Measurements from ENCODE around the gene FGB. TPM values are rescaled to one million over a fixed set of nuclear protein-coding genes. Genes with fewer than 3 reads are reported as not detected.
A peak's percentile ranks its signal among the peaks of the same experiment; 100 is the strongest.

The FGB gene
- total and polyA plus RNA-seq, 2 experiments from 2014 or later = 0.48 to 0.99 TPM

GRCh38 chr4:154559494-154560418, 3.1 kb upstream of the FGB start:
- Histone ChIP-seq H3K4me3 (no peak overlapping the region), H3K27ac (no peak overlapping the region), H3K36me3 (no peaks in the 10 kb centered on the region), H3K27me3 (no peaks in the 10 kb centered on the region), H3K9me3 (ENCODE audit: low read depth) (no peaks in the 10 kb centered on the region), H3K4me1 (ENCODE audit: low read depth) (no peaks in the 10 kb centered on the region)
- peak; percentile 49 to 66 for DNase-seq (ENCODE audit: low read depth in 1 of 2, low spot score in 1 of 2)
- peak; percentile 60 for TF ChIP-seq CTCF (IDR thresholded peaks at IDR 0.05; ENCODE audit: low read depth, low read length)

- no peak for TF ChIP-seq CTCF (IDR thresholded peaks at IDR 0.05; ENCODE audit: low read depth, low read length)
- no peaks in the 10 kb centered on the region for H3K27me3 ChIP-seq
Observed at GRCh38 chr4:154560419-154560801, 2.4 kb upstream of the FGB start.

GRCh38 chr4:154560824-154561231, 2.0 kb upstream of the FGB start:
- H3K9me3 ChIP-seq (ENCODE audit: low read depth) = no peaks in the 10 kb centered on the region
- H3K36me3 ChIP-seq = no peaks in the 10 kb centered on the region
- no peaks in the 10 kb centered on the region for H3K27me3 ChIP-seq
- no peaks in the 10 kb centered on the region for H3K4me1 ChIP-seq (ENCODE audit: low read depth)
- H3K27ac ChIP-seq = no peak overlapping the region
- no peak overlapping the region for H3K4me3 ChIP-seq
- peak in 1 of 2 donors; percentile 34 for DNase-seq (ENCODE audit: low read depth in 1 of 2, low spot score in 1 of 2)
- TF ChIP-seq CTCF (IDR thresholded peaks at IDR 0.05; ENCODE audit: low read depth, low read length) = no peak

More at GRCh38 chr4:154560419-154560801, 2.4 kb upstream of the FGB start:
- Histone ChIP-seq H3K4me1 (ENCODE audit: low read depth) (no peaks in the 10 kb centered on the region), H3K27ac (no peak overlapping the region), H3K9me3 (ENCODE audit: low read depth) (no peaks in the 10 kb centered on the region), H3K4me3 (no peak overlapping the region), H3K36me3 (no peaks in the 10 kb centered on the region)
- no peak for DNase-seq (ENCODE audit: low read depth in 1 of 2, low spot score in 1 of 2)

GRCh38 chr4:154564311-154564710, 1.5 kb downstream of the FGB start:
- H3K4me3 ChIP-seq = no peak overlapping the region
- no peak for DNase-seq (ENCODE audit: low read depth in 1 of 2, low spot score in 1 of 2)
- H3K4me1 ChIP-seq (ENCODE audit: low read depth) = no peaks in the 10 kb centered on the region
- no peak overlapping the region for H3K27ac ChIP-seq
- H3K27me3 ChIP-seq = no peaks in the 10 kb centered on the region
- no peaks in the 10 kb centered on the region for H3K36me3 ChIP-seq
- TF ChIP-seq CTCF (IDR thresholded peaks at IDR 0.05; ENCODE audit: low read depth, low read length) = no peak
- no peaks in the 10 kb centered on the region for H3K9me3 ChIP-seq (ENCODE audit: low read depth)

GRCh38 chr4:154565704-154566103, 2.9 kb downstream of the FGB start:
- no peak for DNase-seq (ENCODE audit: low read depth in 1 of 2, low spot score in 1 of 2)
- no peak for TF ChIP-seq CTCF (IDR thresholded peaks at IDR 0.05; ENCODE audit: low read depth, low read length)
- Histone ChIP-seq H3K36me3 (no peaks in the 10 kb centered on the region), H3K27me3 (no peaks in the 10 kb centered on the region), H3K27ac (no peak overlapping the region), H3K9me3 (ENCODE audit: low read depth) (no peaks in the 10 kb centered on the region), H3K4me3 (no peak overlapping the region), H3K4me1 (ENCODE audit: low read depth) (no peaks in the 10 kb centered on the region)
